K562 treated with DMSO at 1 percent for 4 hours (cell line): ENCODE data around the gene SMTNL2. TPM values are rescaled to one million over a fixed set of nuclear protein-coding genes. Genes with fewer than 3 reads are reported as not detected.

Experiments
- total RNA-seq: library from RNA; unstranded; fragments of 300-600 nt; gene quantifications from 2 replicates; pipeline ENCODE4 v1.2.3, GENCODE V29; 2022; ENCODE audit not compliant: insufficient read depth

SMTNL2 gene
- total RNA-seq: not detected in 2 replicates

GRCh38 chr17:4584101-4584916 lies at the start of gene SMTNL2:
Gene SMTNL2, plus strand, starts transcription at chr17:4584529. Its CDS starts 77 bp downstream, at chr17:4584606.

GRCh38 chr17:4554997-4555799 lies 29.1 kb upstream of the SMTNL2 start, which contains the start of gene MYBBP1A:
Gene MYBBP1A, minus strand, starts transcription at chr17:4555384. Its CDS starts 60 bp downstream, at chr17:4555324.

GRCh38 chr17:4560421-4560820 lies 23.9 kb upstream of the SMTNL2 start, which contains the start of gene GGT6:
Gene GGT6, minus strand, starts transcription at chr17:4560577. Its CDS starts 56 bp downstream, at chr17:4560521.

GRCh38 chr17:4641297-4642195 lies 57.2 kb downstream of the SMTNL2 start, which contains the start of gene ALOX15:
Gene ALOX15, minus strand, starts transcription at chr17:4641678. Its CDS starts 27 bp downstream, at chr17:4641651.

Other genes with a start within 250 kb of the SMTNL2 start
- gene UBE2G1, start 217.9 kb upstream of the SMTNL2 start, total RNA-seq: 31.9 and 44.7 TPM in 2 replicates
- gene SPNS3, start 150.6 kb upstream of the SMTNL2 start, total RNA-seq: not detected in 2 replicates
- gene SPNS2, start 85.6 kb upstream of the SMTNL2 start, total RNA-seq: not detected in 2 replicates
- gene MYBBP1A, start 29.1 kb upstream of the SMTNL2 start, total RNA-seq: 14.2 and 18.0 TPM in 2 replicates
- gene GGT6, start 24.0 kb upstream of the SMTNL2 start, total RNA-seq: not detected in 2 replicates
- not detected in 2 replicates for gene ALOX15, start 57.1 kb downstream of the SMTNL2 start, total RNA-seq
- gene PELP1, start 119.6 kb downstream of the SMTNL2 start, total RNA-seq: 37.2 and 38.9 TPM in 2 replicates
- gene ARRB2, start 126.1 kb downstream of the SMTNL2 start, total RNA-seq: 18.1 and 20.6 TPM in 2 replicates
- 4.9 and 10.5 TPM in 2 replicates for gene MED11, start 146.9 kb downstream of the SMTNL2 start, total RNA-seq
- not detected in 2 replicates for gene ZMYND15, start 155.3 kb downstream of the SMTNL2 start, total RNA-seq
- not detected in 2 replicates for gene CXCL16, start 155.4 kb downstream of the SMTNL2 start, total RNA-seq
- gene TM4SF5, start 187.4 kb downstream of the SMTNL2 start, total RNA-seq: not detected in 2 replicates
- not detected in 2 replicates for gene VMO1, start 201.8 kb downstream of the SMTNL2 start, total RNA-seq
- 1.6 TPM in 1 of 2 replicates, not detected in the other for gene GLTPD2, start 204.4 kb downstream of the SMTNL2 start, total RNA-seq
- 139 and 156 TPM in 2 replicates for gene PSMB6, start 211.6 kb downstream of the SMTNL2 start, total RNA-seq
- gene PLD2, start 222.6 kb downstream of the SMTNL2 start, total RNA-seq: 4.0 and 14.9 TPM in 2 replicates
- 22.4 and 27.5 TPM in 2 replicates for gene MINK1, start 248.8 kb downstream of the SMTNL2 start, total RNA-seq